HEK293 (cell line): Measurements from ENCODE around the gene C19orf25.

Experiments
- ELK4 ChIP-seq: IDR thresholded peaks from 2 replicates; pipeline ENCODE4 v1.6.1; 2011; ENCODE audit warnings: mild to moderate bottlenecking, low read depth, low read length, borderline replicate concordance
- IKZF3 ChIP-seq: fragments of 450-650 bp; IDR thresholded peaks from 2 replicates; pipeline ENCODE4 v1.5.0; 2018; ENCODE audit warnings: missing biosample characterization, mild to moderate bottlenecking, missing genetic modification characterization, moderate library complexity
- KLF9 ChIP-seq: fragments of 450-650 bp; formaldehyde crosslinking; IDR thresholded peaks from 2 replicates; pipeline ENCODE4 v1.5.1; 2016; ENCODE audit warnings: missing biosample characterization, missing genetic modification characterization, low read depth
- MEIS1 ChIP-seq: sonication (generic); formaldehyde crosslinking; IDR thresholded peaks from 2 replicates; pipeline ENCODE4 v1.8.1; 2022; ENCODE audit warnings: missing genetic modification reagents, mild to moderate bottlenecking, borderline replicate concordance
- OSR2 ChIP-seq: fragments of 450-650 bp; formaldehyde crosslinking; IDR thresholded peaks from 2 replicates; pipeline ENCODE4 v1.5.1; 2016; ENCODE audit warnings: missing biosample characterization, missing genetic modification characterization
- PBX3 ChIP-seq: sonication (generic); formaldehyde crosslinking; IDR thresholded peaks from 2 replicates; pipeline ENCODE4 v1.8.1; 2022; ENCODE audit warnings: mild to moderate bottlenecking, moderate library complexity, missing genetic modification reagents
- ZBTB20 ChIP-seq: fragments of 450-650 bp; formaldehyde crosslinking; IDR thresholded peaks from 2 replicates; pipeline ENCODE4 v1.5.1; 2016; ENCODE audit warnings: missing biosample characterization, missing genetic modification characterization
- ZBTB49 ChIP-seq: fragments of 450-650 bp; formaldehyde crosslinking; IDR thresholded peaks from 2 replicates; pipeline ENCODE4 v1.5.1; 2016; ENCODE audit warnings: missing biosample characterization, missing genetic modification characterization, low read depth
- ZNF10 ChIP-seq: fragments of 450-650 bp; formaldehyde crosslinking; IDR thresholded peaks from 2 replicates; pipeline ENCODE4 v1.5.1; 2017; ENCODE audit warnings: missing biosample characterization, missing genetic modification characterization
- ZNF138 ChIP-seq: fragments of 450-650 bp; formaldehyde crosslinking; IDR thresholded peaks from 2 replicates; pipeline ENCODE4 v1.5.1; 2016; ENCODE audit warnings: missing biosample characterization, missing genetic modification characterization, borderline replicate concordance
- ZNF202 ChIP-seq: fragments of 450-650 bp; formaldehyde crosslinking; IDR thresholded peaks from 2 replicates; pipeline ENCODE4 v1.5.1; 2016; ENCODE audit warnings: missing biosample characterization, missing genetic modification characterization, borderline replicate concordance
- ZNF24 ChIP-seq: fragments of 450-650 bp; formaldehyde crosslinking; IDR thresholded peaks from 2 replicates; pipeline ENCODE4 v1.5.1; 2016; ENCODE audit warnings: missing biosample characterization, missing genetic modification characterization
- ZNF311 ChIP-seq: fragments of 450-650 bp; formaldehyde crosslinking; IDR thresholded peaks from 2 replicates; pipeline ENCODE4 v1.5.1; 2017; ENCODE audit warnings: missing biosample characterization, missing genetic modification characterization, borderline replicate concordance
- ZNF366 ChIP-seq: fragments of 450-650 bp; formaldehyde crosslinking; conservative IDR thresholded peaks from 2 replicates; pipeline ENCODE4 v1.5.1; 2016; ENCODE audit warnings: missing biosample characterization, missing genetic modification characterization
- ZNF37A ChIP-seq: fragments of 450-650 bp; IDR thresholded peaks from 2 replicates; pipeline ENCODE4 v1.5.1; 2018; ENCODE audit warnings: missing biosample characterization, missing genetic modification characterization
- ZNF416 ChIP-seq: fragments of 450-650 bp; formaldehyde crosslinking; IDR thresholded peaks from 2 replicates; pipeline ENCODE4 v1.5.1; 2016; ENCODE audit warnings: missing biosample characterization, missing genetic modification characterization
- ZNF433 ChIP-seq: fragments of 450-650 bp; formaldehyde crosslinking; IDR thresholded peaks from 2 replicates; pipeline ENCODE4 v1.5.1; 2016; ENCODE audit warnings: missing biosample characterization, missing genetic modification characterization, low read depth
- ZNF514 ChIP-seq: fragments of 450-650 bp; formaldehyde crosslinking; IDR thresholded peaks from 2 replicates; pipeline ENCODE4 v1.5.1; 2016; ENCODE audit warnings: missing biosample characterization, missing genetic modification characterization
- ZNF518A ChIP-seq: fragments of 450-650 bp; formaldehyde crosslinking; conservative IDR thresholded peaks from 2 replicates; pipeline ENCODE4 v1.5.1; 2016; ENCODE audit warnings: low read depth, missing biosample characterization, missing genetic modification characterization
- ZNF548 ChIP-seq: fragments of 450-650 bp; formaldehyde crosslinking; IDR thresholded peaks from 2 replicates; pipeline ENCODE4 v1.5.1; 2016; ENCODE audit warnings: missing biosample characterization, missing genetic modification characterization
- ZNF560 ChIP-seq: fragments of 450-650 bp; formaldehyde crosslinking; IDR thresholded peaks from 2 replicates; pipeline ENCODE4 v1.5.1; 2017; ENCODE audit warnings: missing biosample characterization, missing genetic modification characterization, borderline replicate concordance
- ZNF629 ChIP-seq: fragments of 450-650 bp; formaldehyde crosslinking; IDR thresholded peaks from 2 replicates; pipeline ENCODE4 v1.5.1; 2017; ENCODE audit warnings: missing biosample characterization, missing genetic modification characterization
- ZNF701 ChIP-seq: fragments of 450-650 bp; formaldehyde crosslinking; IDR thresholded peaks from 2 replicates; pipeline ENCODE4 v1.5.1; 2016; ENCODE audit warnings: missing biosample characterization, missing genetic modification characterization
- ZNF747 ChIP-seq: fragments of 450-650 bp; formaldehyde crosslinking; IDR thresholded peaks from 2 replicates; pipeline ENCODE4 v1.5.1; 2016; ENCODE audit warnings: missing biosample characterization, missing genetic modification characterization
- ZNF777 ChIP-seq: fragments of 450-650 bp; formaldehyde crosslinking; IDR thresholded peaks from 2 replicates; pipeline ENCODE4 v1.5.1; 2017; ENCODE audit warnings: missing biosample characterization, missing genetic modification characterization, borderline replicate concordance
- ZNF785 ChIP-seq: fragments of 450-650 bp; formaldehyde crosslinking; IDR thresholded peaks from 2 replicates; pipeline ENCODE4 v1.5.1; 2016; ENCODE audit warnings: missing biosample characterization, missing genetic modification characterization
- ZNF837 ChIP-seq: fragments of 450-650 bp; formaldehyde crosslinking; IDR thresholded peaks from 2 replicates; pipeline ENCODE4 v1.5.1; 2016; ENCODE audit warnings: missing biosample characterization, missing genetic modification characterization
- TF ChIP-seq, protein P1 (sequence below): fragments of 450-650 bp; formaldehyde crosslinking; conservative IDR thresholded peaks from 2 replicates; pipeline ENCODE4 v1.5.1; 2016; ENCODE audit warnings: low read depth, missing biosample characterization, missing genetic modification characterization

The C19orf25 gene

GRCh38 chr19:1507763-1508506 is 28.9 kb upstream of the C19orf25 start (continued):
- TF ChIP-seq ZNF629 (tag by site-specific recombination) (peak; percentile 87), ZBTB20 (peak; percentile 73), ZNF560 (tag by site-specific recombination) (no peak), ZNF837 (no peak), ZNF518A (tag by site-specific recombination) (no peak), ZNF24 (tag by site-specific recombination) (no peak), ZNF785 (tag by site-specific recombination) (no peak), ZNF10 (no peak), ZNF311 (tag by site-specific recombination) (no peak), KLF9 (peak; percentile 89), ZNF138 (tag by site-specific recombination) (no peak), ZNF747 (tag by site-specific recombination) (no peak), ZNF366 (tag by site-specific recombination) (no peak), ZNF37A (tag by site-specific recombination) (no peak), ZNF701 (tag by site-specific recombination) (no peak), ZNF548 (tag by site-specific recombination) (no peak), MEIS1 (CRISPR knock-in tag) (no peak), ZNF777 (tag by site-specific recombination) (no peak), ZNF514 (tag by site-specific recombination) (no peak), ELK4 (peak; percentile 96), OSR2 (tag by site-specific recombination) (no peak), ZNF202 (tag by site-specific recombination) (no peak), ZBTB49 (no peak), ZNF416 (no peak), IKZF3 (tag by site-specific recombination) (peak; percentile 83), ZNF433 (tag by site-specific recombination) (no peak), PBX3 (no peak)
- TF ChIP-seq, protein P1, sequence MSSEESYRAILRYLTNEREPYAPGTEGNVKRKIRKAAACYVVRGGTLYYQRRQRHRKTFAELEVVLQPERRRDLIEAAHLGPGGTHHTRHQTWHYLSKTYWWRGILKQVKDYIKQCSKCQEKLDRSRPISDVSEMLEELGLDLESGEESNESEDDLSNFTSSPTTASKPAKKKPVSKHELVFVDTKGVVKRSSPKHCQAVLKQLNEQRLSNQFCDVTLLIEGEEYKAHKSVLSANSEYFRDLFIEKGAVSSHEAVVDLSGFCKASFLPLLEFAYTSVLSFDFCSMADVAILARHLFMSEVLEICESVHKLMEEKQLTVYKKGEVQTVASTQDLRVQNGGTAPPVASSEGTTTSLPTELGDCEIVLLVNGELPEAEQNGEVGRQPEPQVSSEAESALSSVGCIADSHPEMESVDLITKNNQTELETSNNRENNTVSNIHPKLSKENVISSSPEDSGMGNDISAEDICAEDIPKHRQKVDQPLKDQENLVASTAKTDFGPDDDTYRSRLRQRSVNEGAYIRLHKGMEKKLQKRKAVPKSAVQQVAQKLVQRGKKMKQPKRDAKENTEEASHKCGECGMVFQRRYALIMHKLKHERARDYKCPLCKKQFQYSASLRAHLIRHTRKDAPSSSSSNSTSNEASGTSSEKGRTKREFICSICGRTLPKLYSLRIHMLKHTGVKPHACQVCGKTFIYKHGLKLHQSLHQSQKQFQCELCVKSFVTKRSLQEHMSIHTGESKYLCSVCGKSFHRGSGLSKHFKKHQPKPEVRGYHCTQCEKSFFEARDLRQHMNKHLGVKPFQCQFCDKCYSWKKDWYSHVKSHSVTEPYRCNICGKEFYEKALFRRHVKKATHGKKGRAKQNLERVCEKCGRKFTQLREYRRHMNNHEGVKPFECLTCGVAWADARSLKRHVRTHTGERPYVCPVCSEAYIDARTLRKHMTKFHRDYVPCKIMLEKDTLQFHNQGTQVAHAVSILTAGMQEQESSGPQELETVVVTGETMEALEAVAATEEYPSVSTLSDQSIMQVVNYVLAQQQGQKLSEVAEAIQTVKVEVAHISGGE (tag by site-specific recombination), result no peak
